Smooth muscle cell of the brain vasculature (primary cell): ENCODE results near the gene CD7.

Experiments used
- DNase-seq: peaks from one replicate; pipeline ENCODE4 v3.0.0-alpha.2; 2012; ENCODE audit warnings: low read depth, low spot score

Gene CD7

DNA sequence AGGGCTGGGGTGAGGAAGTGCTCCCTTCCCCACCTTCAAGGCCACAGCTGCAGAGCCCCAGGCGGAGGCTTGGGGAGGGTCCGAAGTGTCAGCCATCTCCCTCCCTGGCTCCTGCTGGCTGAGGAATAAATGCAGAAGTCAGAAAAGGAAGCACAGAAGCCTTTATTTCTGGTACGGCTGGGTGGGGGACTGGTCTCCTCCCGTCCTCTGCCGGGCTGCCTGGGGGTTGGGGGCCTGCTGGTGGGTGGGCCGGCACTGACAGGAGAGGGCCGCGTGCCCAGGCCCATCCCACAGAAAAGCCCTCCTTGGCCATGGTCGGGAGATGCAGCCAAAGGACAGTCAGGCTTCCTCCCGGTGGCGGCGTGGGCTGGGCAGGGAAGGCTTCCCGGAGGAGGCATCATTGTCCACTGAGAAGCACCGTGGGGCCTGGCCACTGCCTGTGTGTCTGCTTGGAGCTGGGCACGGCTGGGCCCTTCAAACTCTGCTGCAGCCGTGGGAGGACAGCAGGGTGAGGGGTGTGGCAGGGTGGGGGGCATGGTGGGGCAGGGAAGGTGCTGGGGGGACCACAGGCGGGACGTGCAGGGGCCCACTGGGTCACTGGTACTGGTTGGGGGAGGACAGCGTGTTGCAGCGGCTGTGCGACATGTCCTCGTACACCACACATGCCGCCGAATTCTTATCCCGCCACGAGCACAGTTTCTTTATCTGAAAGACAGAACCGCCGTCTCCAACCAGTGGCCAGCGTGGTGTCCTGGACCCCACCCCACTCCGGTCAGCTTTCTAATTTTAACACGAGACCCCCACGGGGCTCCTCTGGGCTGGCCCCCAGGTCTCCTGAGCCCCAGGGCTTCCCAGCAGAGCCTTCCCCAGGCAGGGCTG, 2.4 kb downstream of the CD7 start:
- DNase-seq = no peak

DNA sequence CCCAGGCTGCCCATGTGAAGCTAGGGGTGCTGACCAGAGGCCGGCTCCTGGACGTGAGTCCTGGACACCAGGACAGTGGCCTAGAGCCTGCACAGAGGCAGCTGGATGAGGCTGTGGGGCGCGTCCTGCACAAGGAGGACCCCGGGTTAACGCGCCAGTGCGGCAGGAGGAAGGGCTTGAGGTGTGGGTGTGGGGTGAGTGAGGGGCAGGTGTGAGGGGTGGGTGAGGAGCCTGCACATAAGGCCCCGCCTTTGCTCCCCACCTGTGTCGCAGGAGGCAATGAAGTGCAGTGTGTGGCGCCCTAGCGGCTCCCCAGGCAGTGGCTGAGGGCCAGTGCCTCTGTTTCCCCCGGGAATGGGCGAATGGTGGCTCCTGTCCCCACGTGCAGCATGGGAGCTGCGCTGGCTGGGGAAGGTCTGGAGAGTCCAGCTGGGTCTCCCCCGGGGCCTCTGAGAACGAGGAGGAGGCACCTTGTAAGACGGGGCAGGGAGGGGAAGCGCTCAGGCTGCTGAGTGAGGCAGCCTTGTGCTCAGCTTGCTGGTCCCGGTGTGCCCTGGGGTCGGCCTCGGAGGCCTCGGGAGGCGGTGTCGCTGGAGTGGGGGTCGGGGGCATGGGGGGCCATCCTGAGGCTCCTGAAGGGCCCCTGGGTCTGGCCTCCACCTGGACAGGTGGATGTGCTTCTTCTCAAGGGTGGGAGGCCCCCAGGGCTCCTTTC, 3.2 kb downstream of the CD7 start:
- no peak for DNase-seq

DNA sequence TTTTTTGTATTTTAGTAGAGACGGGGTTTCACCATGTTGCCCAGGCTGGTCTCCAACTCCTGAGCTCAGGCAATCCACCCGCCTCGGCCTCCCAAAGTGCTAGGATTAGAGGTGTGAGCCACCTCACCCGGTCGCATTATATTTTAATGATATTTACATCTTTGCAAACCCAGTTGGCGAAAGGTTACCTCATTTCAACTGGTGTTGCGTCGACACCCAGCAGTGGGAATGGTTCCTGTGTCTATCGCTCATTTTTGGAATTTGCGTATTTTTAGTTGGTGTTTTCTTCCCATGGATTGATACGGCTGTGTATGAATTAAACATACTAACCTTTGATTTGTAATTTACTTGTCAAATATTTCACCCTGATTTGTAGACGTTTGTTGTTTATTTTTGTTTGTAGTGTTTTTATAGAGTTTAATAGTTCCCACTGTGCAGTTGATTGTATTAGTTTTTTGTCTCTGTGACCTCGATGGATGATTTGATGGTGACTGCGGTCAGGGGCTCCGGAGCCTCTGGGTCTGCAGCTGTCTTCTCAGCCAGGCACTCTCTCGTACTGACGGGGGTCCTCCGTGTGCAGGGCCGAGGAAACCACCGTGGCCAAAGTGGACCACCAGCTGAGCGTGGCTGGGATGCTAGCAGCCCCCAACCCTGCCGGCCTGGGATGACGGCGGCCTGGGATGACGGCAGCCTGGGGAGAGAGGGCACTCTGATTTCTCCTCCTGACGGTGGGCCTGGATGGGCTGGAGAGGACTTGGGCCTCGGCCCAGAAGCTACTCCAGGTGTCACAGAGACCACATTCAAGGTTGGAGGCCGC, 4.0 kb downstream of the CD7 start:
- DNase-seq = no peak

DNA sequence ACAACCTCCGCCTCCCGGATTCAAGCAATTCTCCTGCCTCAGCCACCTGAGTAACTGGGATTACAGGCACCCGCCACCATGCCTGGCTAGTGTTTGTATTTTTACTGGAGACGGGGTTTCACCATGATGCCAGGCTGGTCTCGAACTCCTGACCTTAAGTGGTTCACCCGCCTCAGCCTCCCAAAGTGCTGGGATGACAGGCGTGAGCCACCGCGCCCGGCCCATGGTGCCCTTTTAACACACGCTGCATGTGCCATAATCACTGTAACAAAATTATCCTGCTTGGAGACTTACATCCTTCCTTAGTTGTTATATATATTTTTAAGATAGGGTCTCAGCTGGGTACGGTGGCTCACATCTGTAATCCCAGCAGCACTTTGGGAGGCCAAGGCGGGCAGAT, 5.4 kb downstream of the CD7 start:
- DNase-seq = no peak

DNA sequence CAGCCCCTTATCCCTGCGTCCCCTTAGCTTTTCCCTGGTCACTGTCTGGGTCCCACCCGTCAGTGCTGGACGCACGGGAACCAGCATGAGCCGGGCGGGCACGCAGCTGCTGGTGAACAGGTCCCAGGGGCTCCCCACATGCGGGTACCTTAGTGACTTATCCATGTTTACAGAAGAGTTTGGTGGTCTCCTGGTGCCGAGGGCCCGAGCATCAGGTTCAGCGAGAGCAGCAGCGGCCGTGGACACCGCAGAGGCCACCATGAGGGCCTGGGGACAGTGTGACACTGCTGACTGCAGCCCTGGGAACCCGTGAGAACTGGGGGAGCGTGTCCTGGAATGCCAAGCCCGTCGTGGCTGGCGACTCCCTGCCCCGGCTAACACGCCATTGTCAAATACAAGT, 6.5 kb downstream of the CD7 start:
- no peak for DNase-seq

DNA sequence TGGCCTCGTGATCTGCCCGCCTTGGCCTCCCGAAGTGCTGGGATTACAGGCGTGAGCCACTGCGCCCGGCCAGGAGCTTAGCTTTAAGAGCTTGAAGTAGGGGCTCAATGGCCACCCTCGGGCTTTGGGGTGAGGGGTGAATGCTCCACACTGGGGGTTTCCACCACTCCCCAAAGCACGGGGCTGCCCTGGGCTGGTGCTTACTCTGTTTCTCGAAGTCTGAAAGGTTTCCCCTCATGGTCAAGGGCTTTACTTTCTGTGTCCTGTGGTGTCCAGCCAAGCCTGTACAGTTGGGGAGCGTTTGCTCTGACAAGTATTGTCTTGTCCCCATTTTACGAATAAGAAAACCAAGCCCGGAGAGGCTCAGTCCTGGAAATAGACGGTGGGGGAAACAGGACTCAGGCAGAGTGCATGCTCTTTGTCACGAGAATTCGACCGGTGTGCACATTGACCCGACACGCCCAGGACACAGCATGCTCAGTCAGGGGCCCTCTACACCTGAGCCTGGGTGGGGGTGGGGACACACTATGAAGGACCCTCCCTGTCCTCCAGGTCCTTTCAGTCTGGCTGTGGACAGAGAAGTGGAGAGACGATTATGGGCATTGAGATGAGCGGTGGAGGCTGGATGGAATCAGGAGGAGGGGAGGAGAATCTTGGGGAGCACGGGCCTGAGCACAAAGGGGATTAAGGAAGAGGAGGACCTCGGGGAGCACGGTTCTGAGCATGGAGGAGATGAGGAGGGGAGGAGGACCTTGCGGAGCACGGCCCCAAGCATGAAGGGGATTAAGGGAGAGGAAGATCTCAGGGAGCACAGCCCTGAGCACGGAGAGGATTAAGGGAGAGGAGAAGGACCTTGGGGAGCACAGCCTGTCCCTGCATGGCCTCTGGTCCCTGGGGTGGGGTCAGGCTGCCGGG, 7.5 kb downstream of the CD7 start:
- no peak for DNase-seq

DNA sequence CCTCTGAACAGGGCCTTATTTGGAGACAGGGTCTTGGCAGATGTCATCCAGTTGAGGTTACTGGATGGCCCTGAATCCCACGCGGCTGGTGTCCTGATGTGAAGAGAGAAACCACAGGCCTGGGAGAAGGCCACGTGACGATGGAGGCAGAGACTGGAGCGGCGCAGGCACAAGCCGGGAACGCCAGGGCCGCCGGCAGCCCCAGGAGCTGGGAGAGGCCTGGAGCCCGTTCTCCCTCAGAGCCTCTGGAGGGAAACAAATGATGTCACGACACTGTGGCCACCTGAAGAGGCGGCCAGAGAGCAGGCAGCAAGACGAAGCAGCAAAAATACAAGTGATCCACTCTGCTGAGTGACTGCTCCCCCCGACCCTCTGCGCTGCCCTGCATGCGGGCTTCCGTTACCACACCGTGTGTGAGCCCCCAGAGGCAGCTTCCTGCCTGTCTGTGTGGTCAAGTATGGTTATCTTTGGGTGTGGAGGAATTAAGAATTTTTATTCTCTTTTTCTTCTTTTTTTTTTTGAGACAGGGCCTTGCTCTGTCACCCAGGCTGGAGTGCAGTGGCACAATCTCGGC, 11.6 kb downstream of the CD7 start:
- no peak for DNase-seq

DNA sequence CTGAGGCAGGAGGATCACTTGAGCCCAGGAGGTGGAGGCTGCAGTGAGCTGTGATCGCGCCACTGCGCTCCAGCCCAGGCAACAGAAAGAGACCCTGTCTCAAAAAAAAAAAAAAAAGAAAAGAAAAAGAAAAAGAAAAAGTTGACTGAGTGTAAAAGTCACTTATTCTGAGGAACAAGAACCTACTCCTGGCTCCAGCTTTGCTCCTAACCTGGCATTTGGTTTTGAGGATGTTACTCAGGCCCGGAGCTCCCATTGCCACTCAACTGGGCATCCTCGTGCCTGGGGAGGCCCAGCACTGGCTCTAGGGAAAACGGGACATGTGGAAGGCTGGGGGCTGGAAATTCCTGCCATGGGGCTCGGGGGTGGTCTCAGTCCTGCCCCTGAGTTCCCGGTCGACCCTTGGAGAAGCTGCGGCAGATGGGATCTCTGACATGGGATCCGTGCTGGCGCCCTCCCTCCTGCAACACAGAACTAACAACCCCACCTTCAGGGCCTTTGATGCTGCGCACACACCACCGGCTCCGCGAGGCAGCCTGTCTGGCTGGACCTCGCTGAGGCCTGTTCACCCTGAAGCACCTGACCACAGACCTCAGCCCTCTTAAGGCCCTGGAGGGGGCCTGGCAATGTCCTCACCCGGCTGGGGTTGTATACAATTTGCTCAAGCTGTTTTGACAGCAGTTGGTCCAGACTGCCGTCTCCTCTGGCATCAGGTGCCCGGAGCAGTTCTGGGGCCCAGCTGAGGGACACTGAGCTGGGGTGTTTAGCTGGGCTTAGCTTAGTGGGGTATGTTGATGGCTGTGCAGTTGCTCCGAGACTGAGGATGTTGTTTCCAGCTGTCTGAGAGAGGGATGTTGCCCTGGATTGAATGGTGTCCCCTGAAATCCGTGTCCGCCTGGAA, 12.3 kb downstream of the CD7 start:
- no peak for DNase-seq

DNA sequence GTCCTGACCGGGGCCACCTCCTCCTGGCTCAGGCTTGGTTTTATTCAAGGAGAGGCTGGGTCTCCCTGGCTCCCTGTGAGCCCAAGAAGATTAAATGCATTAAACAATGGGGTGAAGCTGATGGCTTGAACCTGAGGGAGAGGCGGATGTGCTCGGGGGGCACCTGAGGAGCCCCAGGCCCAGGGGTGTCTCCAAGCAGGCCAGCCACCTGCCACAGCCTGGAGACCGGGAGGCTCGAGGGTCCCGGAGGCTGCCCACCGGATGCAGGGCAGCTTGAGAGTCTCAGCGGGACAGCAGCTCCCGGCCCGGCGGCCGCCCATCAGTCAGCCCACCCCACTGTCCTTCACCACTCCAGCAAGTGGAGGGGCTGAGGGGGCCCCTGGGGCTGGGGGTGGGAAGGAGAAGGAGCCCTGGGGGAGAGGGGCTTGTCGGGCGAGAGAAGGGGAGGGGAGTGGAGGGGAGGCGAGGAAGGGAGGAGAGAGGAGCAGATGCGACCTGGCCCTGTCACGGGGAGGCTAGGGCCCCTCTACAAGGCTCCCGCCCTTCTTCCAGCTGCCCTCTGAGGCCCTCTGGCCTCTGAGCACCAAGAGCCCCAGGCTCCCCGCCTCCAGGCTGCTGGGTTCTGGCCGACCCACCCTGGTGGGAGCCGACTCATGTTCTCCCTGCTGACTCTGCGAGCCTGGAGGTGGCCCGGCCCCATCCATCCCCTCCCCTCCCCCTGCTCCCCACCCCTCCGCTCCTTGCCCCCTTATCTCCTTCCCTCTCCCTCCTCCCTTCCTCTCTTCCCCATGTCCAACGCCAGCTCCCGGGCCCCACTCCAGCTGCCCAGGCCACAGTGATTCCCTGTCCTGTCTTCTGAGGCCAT, 13.2 kb downstream of the CD7 start:
- no peak for DNase-seq

DNA sequence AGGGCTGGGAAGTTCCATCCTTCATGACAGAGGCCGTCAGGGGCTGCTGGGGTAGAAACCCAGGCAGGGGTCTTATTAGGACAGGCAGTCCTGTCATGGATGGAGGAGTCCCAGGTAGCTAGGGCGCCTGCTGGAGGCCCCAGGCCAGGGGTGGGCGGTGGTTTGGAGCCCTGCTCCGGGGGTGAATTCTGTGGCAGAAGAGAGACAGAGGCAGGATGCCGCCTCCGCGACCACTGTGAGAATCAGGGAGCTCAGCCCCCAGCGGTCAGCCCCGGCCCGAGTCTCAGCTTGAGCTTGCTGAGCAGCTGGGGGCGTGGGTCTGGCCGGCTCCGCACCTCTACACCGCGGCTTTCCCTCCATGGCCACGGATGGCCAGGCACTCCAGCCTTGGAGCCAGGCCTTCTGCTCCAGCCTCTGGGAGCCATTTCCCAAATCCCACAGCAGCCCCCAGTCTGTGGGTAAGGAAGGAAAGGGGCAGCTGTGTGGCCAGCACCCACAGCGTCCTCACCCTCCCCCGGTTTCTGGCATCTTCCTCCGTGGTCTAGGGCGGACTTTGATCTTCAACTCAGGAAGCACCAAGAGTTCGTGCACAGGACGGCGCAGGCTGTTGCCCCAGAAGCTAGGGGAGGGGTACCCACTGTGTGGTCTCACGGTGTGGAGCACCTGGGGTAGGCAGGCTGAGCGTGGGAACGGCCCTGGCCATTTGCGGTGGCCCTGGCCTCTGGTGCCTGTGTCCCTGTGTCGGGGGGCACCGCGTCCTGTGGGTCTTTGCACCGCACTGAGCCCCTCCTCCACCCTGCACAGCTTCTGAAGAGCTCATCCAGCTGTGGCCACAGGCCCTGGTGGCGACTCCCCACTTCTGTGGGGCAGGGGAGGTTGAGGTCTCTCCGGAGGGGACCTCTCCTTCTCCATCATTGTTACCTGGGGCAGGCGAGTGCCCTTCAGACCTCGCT, 14.1 kb downstream of the CD7 start:
- DNase-seq = no peak

DNA sequence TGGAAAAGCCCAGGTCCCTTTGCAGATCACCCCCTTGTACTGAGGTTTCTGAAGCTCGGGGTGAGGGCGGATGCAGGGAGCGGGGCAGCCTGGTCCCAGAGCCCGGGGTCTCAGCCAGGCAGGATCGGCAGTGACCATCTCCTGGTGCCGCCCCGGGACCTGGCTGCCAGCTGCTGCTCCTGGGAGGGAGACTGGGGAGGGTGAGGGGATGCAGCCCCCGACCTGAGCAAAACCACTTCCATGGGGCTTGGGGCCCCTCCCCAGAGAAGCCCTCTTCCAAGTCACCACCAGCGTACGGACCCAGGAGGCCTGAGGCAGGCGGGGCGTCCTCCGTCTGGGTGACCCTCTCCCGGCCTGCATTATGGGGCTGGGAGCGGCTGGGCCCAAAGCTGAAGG, 14.8 kb downstream of the CD7 start:
- DNase-seq = no peak

DNA sequence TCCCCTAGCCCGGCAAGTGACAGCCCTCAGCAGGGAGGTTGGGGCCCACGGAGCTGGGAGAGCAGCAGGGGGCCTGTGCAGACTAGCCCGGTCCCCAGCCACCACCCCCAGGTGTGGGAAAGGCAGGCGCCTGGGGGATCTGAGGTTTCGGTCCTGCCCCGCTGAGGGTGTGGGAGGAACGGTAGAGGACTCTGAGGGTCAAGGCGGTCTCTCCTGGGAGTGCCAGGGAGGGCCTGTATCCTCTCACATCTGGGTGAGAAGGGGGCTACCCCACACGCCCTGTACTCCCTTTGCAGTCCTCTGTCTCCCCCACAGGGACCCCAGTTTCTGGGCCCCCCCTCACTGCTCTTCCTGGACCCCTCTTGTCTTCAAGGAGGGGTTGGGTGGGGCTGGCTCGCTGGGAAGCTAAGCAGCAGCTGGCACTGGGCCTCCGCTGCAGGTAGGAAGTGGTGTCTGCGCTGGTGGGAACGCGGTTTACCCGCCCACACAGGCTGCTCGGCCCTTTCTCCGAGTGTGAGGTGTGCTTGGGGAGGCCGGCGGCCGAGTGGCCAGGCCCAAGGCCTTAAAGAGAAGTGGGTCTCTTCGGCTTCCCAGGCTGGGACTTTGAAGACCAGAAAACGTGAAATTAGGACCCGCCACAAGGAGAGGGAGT, 15.4 kb downstream of the CD7 start:
- no peak for DNase-seq

DNA sequence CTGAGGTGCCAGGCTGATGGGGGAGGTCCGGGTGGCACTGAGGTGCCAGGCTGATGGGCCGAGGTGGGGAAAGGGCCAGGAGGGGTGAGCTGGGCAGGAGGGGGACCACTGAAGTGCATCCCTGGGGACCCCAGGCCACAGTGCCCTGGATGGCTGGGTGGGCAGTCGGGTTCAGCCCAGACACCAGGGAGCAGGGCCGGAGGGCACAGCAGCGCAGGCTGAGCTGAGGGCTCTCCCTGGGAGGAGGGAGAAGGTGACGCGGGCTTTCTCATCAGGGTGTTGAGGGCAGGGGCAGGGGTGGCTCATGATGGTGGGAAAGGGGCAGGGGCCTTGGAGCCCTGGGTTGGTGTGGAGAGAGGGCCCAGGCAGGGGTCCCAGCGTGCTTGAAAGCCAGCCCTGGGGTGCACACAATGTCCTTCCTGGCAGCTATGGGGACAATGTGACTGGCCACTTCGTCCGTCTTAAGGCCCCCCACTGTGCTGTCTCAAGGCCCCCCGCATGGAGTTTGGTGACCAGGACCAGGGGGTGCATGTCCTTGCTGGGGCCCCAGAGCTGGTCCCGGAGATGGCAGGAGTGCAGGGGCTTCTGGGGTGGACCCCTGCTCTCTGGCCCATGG, 16.0 kb downstream of the CD7 start:
- no peak for DNase-seq

DNA sequence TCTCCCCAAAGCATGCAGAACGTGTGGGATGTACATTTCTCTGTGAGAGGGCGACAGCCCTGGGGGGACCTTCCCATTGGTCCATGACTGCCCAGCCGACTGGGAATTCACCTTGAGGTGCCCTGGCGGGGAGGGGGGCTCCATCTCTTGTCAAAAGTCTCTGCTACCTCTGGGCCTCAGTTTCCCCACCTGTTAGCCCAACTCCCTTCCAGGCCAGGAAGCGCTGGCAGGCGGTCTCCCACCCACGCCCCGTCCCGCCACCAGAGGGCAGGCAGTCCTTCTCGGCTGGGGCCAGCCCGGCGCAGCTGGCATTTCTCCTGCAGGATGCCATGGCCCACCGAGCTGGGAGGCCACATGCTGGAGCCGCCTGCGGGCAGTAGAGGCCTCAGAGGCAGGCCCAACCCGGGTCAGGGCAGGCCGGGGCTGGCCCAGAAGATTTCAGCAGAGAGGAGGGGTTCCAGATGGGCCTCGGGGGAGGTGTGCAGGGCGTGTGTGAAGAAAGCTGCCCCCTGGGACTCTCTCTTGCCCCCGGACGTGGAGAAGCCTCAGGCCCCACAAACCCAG, 16.6 kb downstream of the CD7 start:
- no peak for DNase-seq

DNA sequence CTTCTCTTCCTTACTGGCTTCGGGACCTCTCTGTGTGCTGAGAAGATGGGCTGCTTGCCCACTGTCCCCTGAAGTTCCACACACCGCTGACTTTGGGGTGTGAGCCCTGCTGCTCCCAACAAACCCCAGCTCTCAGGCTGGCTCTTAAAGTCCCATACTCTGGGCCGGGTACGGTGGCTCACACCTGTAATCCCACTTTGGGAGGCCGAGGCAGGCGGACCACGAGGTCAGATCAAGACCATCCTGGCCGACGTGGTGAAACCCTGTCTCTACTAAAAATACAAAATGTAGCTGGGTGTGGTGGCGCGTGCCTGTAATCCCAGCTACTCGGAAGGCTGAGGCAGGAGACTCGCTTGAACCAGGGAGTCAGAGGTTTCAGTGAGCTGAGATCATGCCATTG, 17.2 kb downstream of the CD7 start:
- no peak for DNase-seq

DNA sequence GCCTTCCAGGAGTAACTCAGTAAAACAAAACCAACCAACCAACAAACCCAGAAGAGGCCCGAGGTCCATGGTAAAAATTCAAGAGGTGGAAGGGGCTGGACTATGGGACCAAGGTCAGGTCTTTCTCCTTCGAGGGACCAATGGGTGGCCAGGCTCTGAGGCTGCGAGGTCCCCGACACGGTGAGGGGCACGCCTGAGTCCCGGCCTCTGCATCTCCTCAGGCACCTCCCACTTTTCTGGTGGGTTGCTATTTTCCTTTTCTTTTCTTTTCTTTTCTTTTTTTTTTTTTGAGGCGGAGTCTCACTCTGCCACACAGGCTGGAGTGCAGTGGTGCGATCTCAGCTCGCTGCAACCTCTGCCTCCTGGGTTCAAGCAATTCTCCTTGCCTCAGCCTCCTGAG, 18.0 kb downstream of the CD7 start:
- no peak for DNase-seq
